Fibroblast of lung (primary cell): ENCODE measurements around the gene ANKS1A. TPM values are rescaled to one million over a fixed set of nuclear protein-coding genes. Genes with fewer than 3 reads are reported as not detected.

Experiments
- DNase-seq, 2 donors: peaks; one replicate each; pipeline versions ENCODE4 v3.0.0 to v3.0.0-alpha.2; 2010; ENCODE audit warnings: low read depth in 2 of 2
- H2AFZ ChIP-seq: 2 replicates; pipeline ENCODE4 v1.5.1; 2012; ENCODE audit warnings: low read length, control low read depth, inconsistent platforms
- H3K27ac ChIP-seq: 2 replicates; pipeline ENCODE4 v1.5.1; 2011; ENCODE audit warnings: low read length, control low read depth; ENCODE audit not compliant: insufficient read depth
- H3K27me3 ChIP-seq: 2 replicates; pipeline ENCODE4 v1.5.1; 2011; ENCODE audit warnings: mild to moderate bottlenecking, low read length; ENCODE audit not compliant: control insufficient read depth, insufficient read depth
- H3K36me3 ChIP-seq: 2 replicates; pipeline ENCODE4 v1.5.1; 2011; ENCODE audit warnings: low read length; ENCODE audit not compliant: control insufficient read depth, insufficient read depth
- H3K4me1 ChIP-seq: 2 replicates; pipeline ENCODE4 v1.5.1; 2011; ENCODE audit warnings: low read length; ENCODE audit not compliant: control insufficient read depth, insufficient read depth; ENCODE audit errors: extremely low read depth
- H3K4me2 ChIP-seq: 2 replicates; pipeline ENCODE4 v1.5.1; 2011; ENCODE audit warnings: low read length, control low read depth; ENCODE audit not compliant: insufficient read depth; ENCODE audit errors: extremely low read depth
- H3K4me3 ChIP-seq, 4 experiments: fragments of 200-600 bp in 1 of 4; sonication (generic) in 1 of 4; replicated peaks in 1 of 4; 2 replicates each; pipeline ENCODE4 v1.5.1; 2011 to 2016; ENCODE audit warnings: low read length in 4 of 4, low read depth in 3 of 4, mild to moderate bottlenecking in 3 of 4, control low read depth in 2 of 4, inconsistent platforms in 1 of 4, mixed read lengths in 1 of 4; ENCODE audit not compliant: insufficient read depth in 1 of 4; ENCODE audit errors: control extremely low read depth in 1 of 4
- H3K79me2 ChIP-seq: 2 replicates; pipeline ENCODE4 v1.5.1; 2012; ENCODE audit warnings: mild to moderate bottlenecking, low read length, inconsistent platforms; ENCODE audit not compliant: control insufficient read depth, insufficient read depth
- H3K9ac ChIP-seq: 2 replicates; pipeline ENCODE4 v1.5.1; 2011; ENCODE audit warnings: mild to moderate bottlenecking, low read length, control low read depth; ENCODE audit not compliant: insufficient read depth
- H3K9me3 ChIP-seq: 2 replicates; pipeline ENCODE4 v1.5.1; 2012; ENCODE audit warnings: low read depth, low read length; ENCODE audit not compliant: control insufficient read depth, insufficient read depth
- H4K20me1 ChIP-seq: 2 replicates; pipeline ENCODE4 v1.5.1; 2011; ENCODE audit warnings: low read length; ENCODE audit not compliant: control insufficient read depth, insufficient read depth; ENCODE audit errors: extremely low read depth
- EZH2 ChIP-seq: IDR thresholded peaks from 2 replicates; pipeline ENCODE4 v1.5.1; 2012; ENCODE audit warnings: low read length, control low read depth, mild to moderate bottlenecking; ENCODE audit errors: missing control alignments
- polyA plus RNA-seq, 2 donors: library from polyadenylated mRNA; depleted of rRNA in 1 of 2; stranded (reverse) in 1 of 2; unstranded in 1 of 2; fragments of >200 nt; gene quantifications; 2 replicates each; pipeline ENCODE4 v1.2.1, GENCODE V29; 2011 to 2012; ENCODE audit warnings: missing spikeins in 1 of 2
- total RNA-seq: library from RNA; depleted of rRNA; stranded (reverse); fragments of >200 nt; gene quantifications from 2 replicates; pipeline ENCODE4 v1.2.1, GENCODE V29; 2014
- TF ChIP-seq, protein P1 (sequence below), 2 donors: IDR thresholded peaks in 1 of 2; conservative IDR thresholded peaks in 1 of 2; 1 replicate in 1 of 2; 2 replicates in 1 of 2; pipeline ENCODE4 v1.5.1; 2011 to 2012; ENCODE audit warnings: low read length in 2 of 2, control low read depth in 1 of 2, inconsistent platforms in 1 of 2, low read depth in 1 of 2, mild to moderate bottlenecking in 1 of 2

ANKS1A gene
- total and polyA plus RNA-seq, 2 donors (not counting 1 experiment from before 2014, with no cell fraction given), result 3.6 to 7.8 TPM

DNA sequence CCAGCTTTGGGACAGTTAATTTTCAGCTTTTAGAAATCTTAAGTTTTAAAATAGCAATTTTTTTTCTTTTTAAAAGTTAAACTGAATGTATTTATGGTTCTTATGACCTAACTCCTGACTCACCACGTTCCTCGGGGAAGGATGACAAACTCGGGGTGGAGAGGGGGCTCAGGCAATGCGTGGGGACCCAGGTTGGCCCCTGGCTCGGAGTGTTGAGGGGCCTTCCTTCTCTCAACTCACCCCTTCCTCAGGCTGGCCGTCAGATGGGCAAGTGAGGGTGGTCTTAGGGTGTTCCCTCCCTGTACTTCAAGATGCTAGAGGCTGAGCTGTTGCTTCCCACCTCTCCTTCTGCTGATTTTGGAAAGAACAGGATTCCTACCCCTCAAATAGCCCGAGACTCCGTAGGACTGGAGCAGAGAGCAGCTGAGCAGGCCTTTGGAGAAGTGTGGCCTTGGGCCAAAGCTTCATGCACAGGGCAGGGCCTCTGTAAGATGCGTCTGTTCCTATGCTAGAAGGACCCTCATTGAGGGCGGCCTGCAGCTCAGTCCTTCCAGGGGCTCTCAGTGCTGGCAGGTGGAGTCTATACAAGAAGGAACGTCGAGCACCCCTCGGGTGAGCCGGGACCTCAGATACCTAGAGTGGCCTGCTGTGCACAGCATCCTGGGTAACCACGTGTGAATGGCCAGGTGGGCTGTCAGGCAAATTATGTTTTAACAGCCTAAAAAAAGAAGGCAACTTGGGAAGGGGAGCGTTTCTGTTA lies 172.8 kb downstream of the ANKS1A start:
- Histone ChIP-seq H3K27ac (no peak overlapping the region), H3K9ac (no peak overlapping the region), H2AFZ (no peak overlapping the region), H4K20me1 (no peaks in the 10 kb centered on the region), H3K4me1 (no peaks in the 10 kb centered on the region), H3K36me3 (peaks cover 4% of the 10 kb centered on the region), H3K9me3 (no peaks in the 10 kb centered on the region), H3K4me2 (no peak overlapping the region), H3K4me3 (no peak overlapping the region), H3K27me3 (no peaks in the 10 kb centered on the region), H3K79me2 (no peaks in the 10 kb centered on the region)
- TF ChIP-seq, protein P1, sequence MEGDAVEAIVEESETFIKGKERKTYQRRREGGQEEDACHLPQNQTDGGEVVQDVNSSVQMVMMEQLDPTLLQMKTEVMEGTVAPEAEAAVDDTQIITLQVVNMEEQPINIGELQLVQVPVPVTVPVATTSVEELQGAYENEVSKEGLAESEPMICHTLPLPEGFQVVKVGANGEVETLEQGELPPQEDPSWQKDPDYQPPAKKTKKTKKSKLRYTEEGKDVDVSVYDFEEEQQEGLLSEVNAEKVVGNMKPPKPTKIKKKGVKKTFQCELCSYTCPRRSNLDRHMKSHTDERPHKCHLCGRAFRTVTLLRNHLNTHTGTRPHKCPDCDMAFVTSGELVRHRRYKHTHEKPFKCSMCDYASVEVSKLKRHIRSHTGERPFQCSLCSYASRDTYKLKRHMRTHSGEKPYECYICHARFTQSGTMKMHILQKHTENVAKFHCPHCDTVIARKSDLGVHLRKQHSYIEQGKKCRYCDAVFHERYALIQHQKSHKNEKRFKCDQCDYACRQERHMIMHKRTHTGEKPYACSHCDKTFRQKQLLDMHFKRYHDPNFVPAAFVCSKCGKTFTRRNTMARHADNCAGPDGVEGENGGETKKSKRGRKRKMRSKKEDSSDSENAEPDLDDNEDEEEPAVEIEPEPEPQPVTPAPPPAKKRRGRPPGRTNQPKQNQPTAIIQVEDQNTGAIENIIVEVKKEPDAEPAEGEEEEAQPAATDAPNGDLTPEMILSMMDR (conservative IDR thresholded peaks at IDR 0.05 in 1 of 2, IDR thresholded peaks at IDR 0.05 in 1 of 2; ENCODE audit: low read depth in 1 of 2, low read length in 2 of 2), result no peak
- no peak for TF ChIP-seq EZH2
- peak in 1 of 2 donors; percentile 13 for DNase-seq

- Histone ChIP-seq H3K27ac (no peak overlapping the region), H2AFZ (no peak overlapping the region), H3K27me3 (no peaks in the 10 kb centered on the region), H3K4me2 (no peak overlapping the region), H4K20me1 (no peaks in the 10 kb centered on the region), H3K79me2 (no peaks in the 10 kb centered on the region), H3K9ac (no peak overlapping the region), H3K4me1 (no peaks in the 10 kb centered on the region), H3K4me3 (no peak overlapping the region), H3K9me3 (no peaks in the 10 kb centered on the region), H3K36me3 (peaks cover 4% of the 10 kb centered on the region)
- no peak for DNase-seq
- TF ChIP-seq, protein P1 (conservative IDR thresholded peaks at IDR 0.05 in 1 of 2, IDR thresholded peaks at IDR 0.05 in 1 of 2; ENCODE audit: low read depth in 1 of 2, low read length in 2 of 2), result no peak
- no peak for TF ChIP-seq EZH2
Observed at GRCh38 chr6:35062676-35063574, 173.9 kb downstream of the ANKS1A start.

DNA sequence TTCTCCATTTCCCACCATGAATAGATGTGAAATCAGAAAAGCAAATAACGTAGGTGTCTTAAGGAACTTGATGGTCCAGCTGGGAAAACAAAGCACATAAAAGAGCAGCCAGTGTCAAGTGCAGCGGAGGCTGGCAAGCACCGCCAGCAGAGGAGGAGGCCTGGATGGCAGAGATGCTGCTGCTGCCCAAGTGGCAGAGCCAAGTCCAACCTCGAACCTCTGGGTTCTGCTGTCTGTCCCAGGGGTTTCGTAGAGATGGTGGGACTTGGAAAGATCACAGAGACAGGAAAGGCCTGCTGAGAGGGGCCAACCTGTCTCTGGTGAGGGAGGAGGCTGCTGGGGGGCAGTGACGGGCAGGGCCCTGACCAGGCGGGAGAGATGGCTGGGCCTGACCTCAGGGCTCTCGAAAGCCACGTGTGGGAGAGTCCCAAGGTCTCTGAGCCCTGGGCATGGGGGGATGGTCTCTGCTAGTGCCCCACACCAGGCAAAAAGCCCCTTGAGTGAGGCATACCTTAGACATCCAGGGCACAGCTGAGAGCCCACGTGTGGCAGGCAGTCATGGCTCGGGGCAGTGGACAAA lies 174.7 kb downstream of the ANKS1A start:
- Histone ChIP-seq H3K9me3 (no peaks in the 10 kb centered on the region), H2AFZ (no peak overlapping the region), H3K79me2 (no peaks in the 10 kb centered on the region), H3K27me3 (no peaks in the 10 kb centered on the region), H3K4me2 (no peak overlapping the region), H3K4me3 (no peak overlapping the region), H3K27ac (no peak overlapping the region), H3K4me1 (no peaks in the 10 kb centered on the region), H4K20me1 (no peaks in the 10 kb centered on the region), H3K36me3 (peaks cover 4% of the 10 kb centered on the region), H3K9ac (no peak overlapping the region)
- no peak for TF ChIP-seq EZH2
- TF ChIP-seq, protein P1 (conservative IDR thresholded peaks at IDR 0.05 in 1 of 2, IDR thresholded peaks at IDR 0.05 in 1 of 2; ENCODE audit: low read depth in 1 of 2, low read length in 2 of 2), result no peak
- DNase-seq, result no peak
